Upper lobe of left lung (tissue), 6 donors: ENCODE measurements around the gene VPS18. TPM values are rescaled to one million over a fixed set of nuclear protein-coding genes. Genes with fewer than 3 reads are reported as not detected.

ENCODE experiments used
- ATAC-seq, 2 donors: fragments of 200-7000 bp; cut with Tn5 transposase; one replicate each; pipeline ENCODE4 v1.9.1; 2022; ENCODE audit warnings: mild to moderate bottlenecking in 2 of 2, moderate library complexity in 2 of 2; ENCODE audit not compliant: low FRiP score in 2 of 2
- DNase-seq, 2 donors: peaks; one replicate each; pipeline ENCODE4 v3.0.0-alpha.2; 2019 to 2020
- H3K27ac ChIP-seq, 4 donors: fragments of 200-600 bp; sonication (generic); one replicate each; pipeline ENCODE4 v1.5.1; 2016 to 2019
- H3K27me3 ChIP-seq, 4 donors: fragments of 200-600 bp; sonication (generic); one replicate each; pipeline ENCODE4 v1.5.1; 2017 to 2019
- H3K36me3 ChIP-seq, 4 donors: fragments of 200-600 bp; sonication (generic); one replicate each; pipeline ENCODE4 v1.5.1; 2016 to 2019
- H3K4me1 ChIP-seq, 4 donors: fragments of 200-600 bp; sonication (generic); one replicate each; pipeline ENCODE4 v1.5.1; 2018 to 2019
- H3K4me3 ChIP-seq, 4 donors: fragments of 200-600 bp; sonication (generic); one replicate each; pipeline ENCODE4 v1.5.1; 2017 to 2019; ENCODE audit warnings: mild to moderate bottlenecking in 2 of 4, moderate library complexity in 1 of 4
- H3K9me3 ChIP-seq, 4 donors: fragments of 200-600 bp; sonication (generic); one replicate each; pipeline ENCODE4 v1.5.1; 2018 to 2019
- CTCF ChIP-seq, 6 experiments: fragments of 450-650 bp in 4 of 6; fragments of 200-600 bp in 2 of 6; sonication (generic) in 2 of 6; IDR thresholded peaks; one replicate each; pipeline ENCODE4 v1.5.1; 2016 to 2019; ENCODE audit warnings: antibody characterized with exemption in 6 of 6
- EP300 ChIP-seq, 4 donors: sonication (generic); formaldehyde crosslinking; IDR thresholded peaks; one replicate each; pipeline ENCODE4 v1.5.1; 2017; ENCODE audit warnings: antibody characterized with exemption in 4 of 4, control low read depth in 2 of 4
- POLR2A ChIP-seq, 4 donors: fragments of 450-650 bp; IDR thresholded peaks; one replicate each; pipeline ENCODE4 v1.5.1; 2016 to 2017; ENCODE audit warnings: antibody characterized with exemption in 4 of 4, mild to moderate bottlenecking in 2 of 4
- POLR2AphosphoS5 ChIP-seq, 2 donors: sonication (generic); formaldehyde crosslinking; IDR thresholded peaks; one replicate each; pipeline ENCODE4 v1.5.1; 2017; ENCODE audit warnings: antibody characterized with exemption in 2 of 2
- WGBS, 2 donors: methylation state at CpG; one replicate each; pipeline ENCODE4 v1.1.5; 2017 to 2018; 5-methylcytosine and 5-hydroxymethylcytosine counted together
- total RNA-seq, 6 donors: library from RNA; depleted of rRNA in 4 of 6; stranded (reverse); fragments of >200 nt in 4 of 6; gene quantifications; one replicate each; pipeline versions ENCODE4 v1.1.0 to v1.2.1, GENCODE V29; 2016 to 2021
- donor health status: DM: no; HTN: no; CAD: no; lungs with moderate emphysema.
- donor health status: DM: no; HTN: yes; CAD: no; lungs with severe emphysema.

VPS18 gene
- total RNA-seq, 6 donors from 2014 or later, result 19.9 to 43.2 (median 29.2) TPM

- TF ChIP-seq POLR2A (IDR thresholded peaks at IDR 0.05) (no peak), EP300 (IDR thresholded peaks at IDR 0.05) (peak in 1 of 4 donors; percentile 26), CTCF (IDR thresholded peaks at IDR 0.05) (no peak), POLR2AphosphoS5 (IDR thresholded peaks at IDR 0.05) (no peak)
- Histone ChIP-seq H3K27ac (no peak overlapping the region), H3K4me3 (no peak overlapping the region), H3K4me1 (peaks cover 1 to 9% (median 7%) of the 10 kb centered on the region in 4 donors), H3K27me3 (peaks cover 0 to 1% (median 0%) of the 10 kb centered on the region in 4 donors), H3K9me3 (no peaks in the 10 kb centered on the region), H3K36me3 (no peaks in the 10 kb centered on the region)
- 88 to 100% methylated on average over 1 of the region's 1 CpG for WGBS, 2 donors
- ATAC-seq (peak in 1 of 2 donors; percentile 71), DNase-seq (peak in 1 of 2 donors; percentile 63)
These were observed 15.5 kb upstream of the VPS18 start for GRCh38 chr15:40878785-40879184.

- H3K4me3 ChIP-seq, result no peak overlapping the region
- H3K36me3 ChIP-seq, result no peaks in the 10 kb centered on the region
- H3K27me3 ChIP-seq, result no peaks in the 10 kb centered on the region
- DNase-seq (no peak), ATAC-seq (no peak)
- WGBS, 2 donors, result 84 to 85% methylated on average over 6 of the region's 6 CpGs
- TF ChIP-seq POLR2AphosphoS5 (IDR thresholded peaks at IDR 0.05), result no peak
- no peak for TF ChIP-seq POLR2A (IDR thresholded peaks at IDR 0.05)
- TF ChIP-seq CTCF (IDR thresholded peaks at IDR 0.05), result no peak
- TF ChIP-seq EP300 (IDR thresholded peaks at IDR 0.05), result no peak
- H3K4me1 ChIP-seq, result peaks cover 0 to under 1% (median 0%) of the 10 kb centered on the region in 4 donors
- H3K27ac ChIP-seq, result no peak overlapping the region
- H3K9me3 ChIP-seq, result no peaks in the 10 kb centered on the region
These were observed 14.6 kb upstream of the VPS18 start for GRCh38 chr15:40879609-40880008.

- no peak for DNase-seq
- no peaks in the 10 kb centered on the region for H3K27me3 ChIP-seq
- no peaks in the 10 kb centered on the region for H3K4me1 ChIP-seq
- no peaks in the 10 kb centered on the region for H3K36me3 ChIP-seq
- H3K4me3 ChIP-seq, result no peak overlapping the region
- no peak for ATAC-seq
- 88 to 96% methylated on average over 6 of the region's 6 CpGs for WGBS, 2 donors
- H3K9me3 ChIP-seq, result no peaks in the 10 kb centered on the region
- H3K27ac ChIP-seq, result no peak overlapping the region
- TF ChIP-seq POLR2A (IDR thresholded peaks at IDR 0.05) (no peak), CTCF (IDR thresholded peaks at IDR 0.05) (no peak)
These were observed 12.9 kb upstream of the VPS18 start for GRCh38 chr15:40881351-40881750.

- no peak for ATAC-seq
These were observed 7.7 kb upstream of the VPS18 start for GRCh38 chr15:40886586-40886985.

More at GRCh38 chr15:40886586-40886985, 7.7 kb upstream of the VPS18 start:
- Histone ChIP-seq H3K27ac (no peak overlapping the region), H3K4me1 (no peaks in the 10 kb centered on the region), H3K36me3 (no peaks in the 10 kb centered on the region), H3K27me3 (no peaks in the 10 kb centered on the region), H3K4me3 (no peak overlapping the region), H3K9me3 (no peaks in the 10 kb centered on the region)
- 61 to 74% methylated on average over 1 of the region's 1 CpG for WGBS, 2 donors
- TF ChIP-seq POLR2A (IDR thresholded peaks at IDR 0.05) (no peak), EP300 (IDR thresholded peaks at IDR 0.05) (no peak), POLR2AphosphoS5 (IDR thresholded peaks at IDR 0.05) (no peak), CTCF (IDR thresholded peaks at IDR 0.05) (no peak)
- no peak for DNase-seq
